ENCODE data around the gene CREB1. TPM values are rescaled to one million over a fixed set of nuclear protein-coding genes. Genes with fewer than 3 reads are reported as not detected.

Gene CREB1
- total and polyA plus RNA-seq, 8 donors, result 61.1 to 83.0 (median 70.9) TPM

DNA sequence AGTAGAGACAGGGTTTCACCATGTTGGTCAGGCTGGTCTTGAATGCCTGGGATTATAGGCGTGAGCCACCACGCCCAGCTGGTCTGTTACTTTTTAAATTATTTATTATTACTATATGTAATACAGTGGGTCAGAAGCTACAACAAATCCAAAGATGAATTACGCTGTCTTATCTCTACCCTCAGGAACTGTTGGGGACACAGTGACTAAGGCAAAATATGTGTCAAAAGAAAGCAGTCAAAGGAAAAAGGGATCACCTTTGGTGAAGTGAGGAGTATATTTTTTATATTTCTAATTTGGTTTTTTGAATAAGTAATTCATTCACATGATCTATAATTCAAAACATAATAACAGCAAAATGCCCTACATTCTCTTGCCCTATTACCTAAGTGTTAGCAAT is 4.7 kb downstream of the CREB1 start:
- H3K9me3 ChIP-seq, result no peaks in the 10 kb centered on the region
- no peak for DNase-seq
- no peak for ATAC-seq
- no peak for TF ChIP-seq CTCF (IDR thresholded peaks at IDR 0.05)
- no peaks in the 10 kb centered on the region for H3K27me3 ChIP-seq
- no peaks in the 10 kb centered on the region for H3K36me3 ChIP-seq
- peak overlapping the region; percentile 24 to 93 for H3K27ac ChIP-seq
- no peak overlapping the region for H3K4me3 ChIP-seq
- H3K4me1 ChIP-seq, result peaks cover 25 to 61% of the 10 kb centered on the region in 2 donors
- intact Hi-C loops (cut with DNase I), result no loop called here

GRCh38 chr2:207539470-207539869 is 9.7 kb downstream of the CREB1 start:
- intact Hi-C loops (cut with DNase I), result no loop called here
- TF ChIP-seq CTCF (IDR thresholded peaks at IDR 0.05), result no peak
- H3K36me3 ChIP-seq, result no peaks in the 10 kb centered on the region
- peaks cover 0 to 58% of the 10 kb centered on the region in 2 donors for H3K4me1 ChIP-seq
- H3K4me3 ChIP-seq, result no peak overlapping the region
- ATAC-seq, result no peak
- H3K27ac ChIP-seq, result no peak overlapping the region
- no peak for DNase-seq
- no peaks in the 10 kb centered on the region for H3K9me3 ChIP-seq
- no peaks in the 10 kb centered on the region for H3K27me3 ChIP-seq

DNA sequence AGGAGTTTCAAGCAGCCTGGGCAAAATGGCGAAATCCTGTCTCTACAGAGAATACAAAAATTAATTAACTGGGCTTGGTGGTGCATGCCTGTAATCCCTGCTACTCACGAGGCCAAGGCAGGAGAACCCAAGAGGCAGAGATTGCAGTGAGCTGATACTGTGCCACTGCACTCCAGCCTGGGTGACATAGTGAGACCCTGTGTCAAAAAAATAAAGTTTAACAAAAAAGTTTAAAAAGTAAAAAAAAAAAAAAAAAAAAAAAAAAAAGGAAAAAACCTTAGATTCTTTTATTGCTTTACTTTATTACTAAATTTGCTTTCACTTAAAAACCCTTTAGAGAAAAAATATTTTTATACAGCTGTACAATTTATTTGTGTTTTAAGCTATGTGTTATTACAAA is 10.7 kb downstream of the CREB1 start:
- ATAC-seq, result no peak
- Histone ChIP-seq H3K4me1 (peaks cover 0 to 49% of the 10 kb centered on the region in 2 donors), H3K4me3 (no peak overlapping the region), H3K9me3 (no peaks in the 10 kb centered on the region), H3K27ac (no peak overlapping the region), H3K27me3 (no peaks in the 10 kb centered on the region), H3K36me3 (peaks cover 0 to 4% of the 10 kb centered on the region in 2 donors)
- intact Hi-C loops (cut with DNase I), result no loop called here
- no peak for DNase-seq
- TF ChIP-seq CTCF (IDR thresholded peaks at IDR 0.05), result no peak

DNA sequence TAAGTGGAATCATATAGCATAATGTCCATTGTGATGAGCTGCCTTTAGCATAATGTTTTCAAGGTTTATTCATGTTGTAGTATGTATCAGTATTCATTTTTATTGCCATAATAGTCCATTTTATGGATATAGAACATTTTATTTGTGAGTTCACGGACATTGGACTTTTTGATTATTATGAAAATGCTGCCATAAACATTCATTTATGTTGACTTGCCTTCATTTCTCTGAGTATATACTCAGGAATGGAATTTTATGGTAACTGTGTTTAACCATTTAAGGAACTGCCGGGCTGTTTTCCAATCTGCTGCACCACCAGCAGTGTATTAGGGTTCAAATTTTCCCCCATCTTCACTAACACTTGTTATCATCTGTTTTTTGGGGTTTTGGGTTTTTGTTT is 12.2 kb downstream of the CREB1 start:
- Histone ChIP-seq H3K9me3 (no peaks in the 10 kb centered on the region), H3K4me1 (peaks cover 0 to 41% of the 10 kb centered on the region in 2 donors), H3K4me3 (no peak overlapping the region), H3K27me3 (no peaks in the 10 kb centered on the region), H3K36me3 (peaks cover 0 to 5% of the 10 kb centered on the region in 2 donors), H3K27ac (no peak overlapping the region)
- no peak for TF ChIP-seq CTCF (IDR thresholded peaks at IDR 0.05)
- intact Hi-C loops (cut with DNase I), result no loop called here
- no peak for ATAC-seq
- no peak for DNase-seq

DNA sequence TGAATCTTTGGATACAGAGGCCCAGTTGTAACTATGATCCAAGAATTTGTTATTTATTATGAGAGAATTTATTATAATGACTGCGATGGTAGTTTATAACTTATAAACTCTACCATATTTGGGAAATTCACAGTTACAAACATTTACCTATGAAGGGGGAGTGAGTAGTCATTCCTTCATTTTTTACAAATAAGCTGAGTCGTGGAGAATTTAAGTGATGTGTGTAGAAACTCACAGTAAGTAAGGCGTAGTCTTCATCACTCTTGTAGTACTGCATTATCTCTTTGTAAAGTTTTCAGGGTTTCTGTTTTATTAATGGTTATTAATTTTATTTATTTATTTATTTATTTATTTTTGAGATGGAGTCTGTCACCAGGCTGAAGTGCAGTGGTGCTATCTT is 13.5 kb downstream of the CREB1 start:
- no peak for TF ChIP-seq CTCF (IDR thresholded peaks at IDR 0.05)
- no peaks in the 10 kb centered on the region for H3K27me3 ChIP-seq
- H3K4me1 ChIP-seq, result peaks cover 0 to 41% of the 10 kb centered on the region in 2 donors
- no peaks in the 10 kb centered on the region for H3K9me3 ChIP-seq
- intact Hi-C loops (cut with DNase I), result no loop called here
- ATAC-seq, result no peak
- peaks cover 0 to 5% of the 10 kb centered on the region in 2 donors for H3K36me3 ChIP-seq
- DNase-seq, result no peak
- H3K27ac ChIP-seq, result no peak overlapping the region
- H3K4me3 ChIP-seq, result no peak overlapping the region
